H9 (cell line): ENCODE measurements around the gene DCTN2. TPM values are rescaled to one million over a fixed set of nuclear protein-coding genes. Genes with fewer than 3 reads are reported as not detected.

Experiments used
- DNase-seq: peaks from one replicate; pipeline ENCODE4 v3.0.0-alpha.2; 2017
- H2AFZ ChIP-seq: one replicate; pipeline ENCODE4 v1.6.1; 2013; ENCODE audit warnings: mild to moderate bottlenecking, low read length, control low read depth, moderate library complexity
- H2AK5ac ChIP-seq: 2 replicates; pipeline ENCODE4 v1.6.1; 2013; ENCODE audit warnings: low read length, control low read depth, mixed read lengths; ENCODE audit not compliant: insufficient read length
- H2BK120ac ChIP-seq: one replicate; pipeline ENCODE4 v1.6.1; 2013; ENCODE audit warnings: low read depth, mild to moderate bottlenecking, low read length, control low read depth, inconsistent platforms; ENCODE audit not compliant: poor library complexity, severe bottlenecking
- H2BK12ac ChIP-seq: 2 replicates; pipeline ENCODE4 v1.6.1; 2013; ENCODE audit warnings: low read length, control low read depth, mixed read lengths, low read depth; ENCODE audit not compliant: insufficient read length
- H2BK15ac ChIP-seq: 2 replicates; pipeline ENCODE4 v1.6.1; 2013; ENCODE audit warnings: low read depth, low read length, control low read depth
- H2BK20ac ChIP-seq: one replicate; pipeline ENCODE4 v1.6.1; 2013; ENCODE audit warnings: low read depth, mild to moderate bottlenecking, low read length, control low read depth, inconsistent platforms; ENCODE audit not compliant: poor library complexity, severe bottlenecking
- H2BK5ac ChIP-seq: 2 replicates; pipeline ENCODE4 v1.6.1; 2013; ENCODE audit warnings: low read length, control low read depth, mixed read lengths; ENCODE audit not compliant: insufficient read length
- H3K14ac ChIP-seq: 2 replicates; pipeline ENCODE4 v1.6.1; 2013; ENCODE audit warnings: low read length, control low read depth; ENCODE audit not compliant: insufficient read depth
- H3K18ac ChIP-seq: 2 replicates; pipeline ENCODE4 v1.6.1; 2013; ENCODE audit warnings: low read depth, mild to moderate bottlenecking, mixed read lengths, low read length, control low read depth; ENCODE audit not compliant: insufficient read length
- H3K23ac ChIP-seq: 2 replicates; pipeline ENCODE4 v1.6.1; 2013; ENCODE audit warnings: low read length, control low read depth, mixed read lengths, low read depth; ENCODE audit not compliant: insufficient read length
- H3K23me2 ChIP-seq: 2 replicates; pipeline ENCODE4 v1.6.1; 2013; ENCODE audit warnings: low read depth, mild to moderate bottlenecking, mixed read lengths, low read length, control low read depth; ENCODE audit not compliant: insufficient read length, poor library complexity, severe bottlenecking
- H3K27ac ChIP-seq: 2 replicates; pipeline ENCODE4 v1.5.1; 2013; ENCODE audit warnings: low read length, control low read depth, mixed read lengths, low read depth; ENCODE audit not compliant: insufficient read length
- H3K27me3 ChIP-seq: 2 replicates; pipeline ENCODE4 v1.6.1; 2013; ENCODE audit warnings: low read length, control low read depth, inconsistent platforms; ENCODE audit not compliant: insufficient read depth
- H3K4ac ChIP-seq: 2 replicates; pipeline ENCODE4 v1.6.1; 2013; ENCODE audit warnings: low read depth, mild to moderate bottlenecking, control low read depth, inconsistent platforms, low read length, moderate library complexity
- H3K4me1 ChIP-seq: 2 replicates; pipeline ENCODE4 v1.6.1; 2013; ENCODE audit warnings: low read length, control low read depth, inconsistent platforms; ENCODE audit not compliant: insufficient read depth
- H3K4me2 ChIP-seq: 2 replicates; pipeline ENCODE4 v1.6.1; 2013; ENCODE audit warnings: low read length, control low read depth, mixed read lengths; ENCODE audit not compliant: insufficient read length, insufficient read depth
- H3K56ac ChIP-seq: 2 replicates; pipeline ENCODE4 v1.6.1; 2013; ENCODE audit warnings: low read depth, mild to moderate bottlenecking, mixed read lengths, low read length, control low read depth; ENCODE audit not compliant: insufficient read length
- H3K79me1 ChIP-seq: 2 replicates; pipeline ENCODE4 v1.6.1; 2013; ENCODE audit warnings: low read depth, mild to moderate bottlenecking, moderate library complexity, low read length, control low read depth, inconsistent platforms; ENCODE audit not compliant: insufficient read depth, poor library complexity, severe bottlenecking
- H3K79me2 ChIP-seq: 2 replicates; pipeline ENCODE4 v1.6.1; 2013; ENCODE audit warnings: low read length, control low read depth, inconsistent platforms; ENCODE audit not compliant: insufficient read depth
- H3K9ac ChIP-seq: 2 replicates; pipeline ENCODE4 v1.6.1; 2013; ENCODE audit warnings: low read length, control low read depth, mixed read lengths; ENCODE audit not compliant: insufficient read length; ENCODE audit errors: extremely low read depth
- H3K9me3 ChIP-seq: one replicate; pipeline ENCODE4 v1.6.1; 2013; ENCODE audit warnings: low read depth, low read length, inconsistent platforms; ENCODE audit not compliant: control insufficient read depth
- H3T11ph ChIP-seq: one replicate; pipeline ENCODE4 v1.6.1; 2013; ENCODE audit warnings: mild to moderate bottlenecking, low read length, control low read depth, inconsistent platforms
- H4K20me1 ChIP-seq: one replicate; pipeline ENCODE4 v1.6.1; 2013; ENCODE audit not compliant: control insufficient read depth, insufficient read length, insufficient read depth
- H4K5ac ChIP-seq: 2 replicates; pipeline ENCODE4 v1.6.1; 2013; ENCODE audit warnings: low read depth, mild to moderate bottlenecking, mixed read lengths, low read length, control low read depth; ENCODE audit not compliant: insufficient read length
- H4K8ac ChIP-seq: replicated peaks from 2 replicates; pipeline ENCODE4 v1.6.1; 2013; ENCODE audit warnings: low read length, control low read depth, mixed read lengths, low read depth; ENCODE audit not compliant: insufficient read length
- H4K91ac ChIP-seq: 2 replicates; pipeline ENCODE4 v1.6.1; 2013; ENCODE audit warnings: low read depth, mild to moderate bottlenecking, moderate library complexity, mixed read lengths, low read length, control low read depth; ENCODE audit not compliant: insufficient read length
- H3K27ac Mint-ChIP-seq, 3 experiments: 2 replicates in 2 of 3; 3 replicates in 1 of 3; pipeline ENCODE4 v1.8.0; 2020 to 2021; ENCODE audit warnings: mixed read lengths in 3 of 3, mild to moderate bottlenecking in 1 of 3, moderate library complexity in 1 of 3
- H3K27me3 Mint-ChIP-seq: 2 replicates; pipeline ENCODE4 v1.8.0; 2021; ENCODE audit warnings: low read depth, mild to moderate bottlenecking, moderate library complexity, mixed read lengths
- H3K36me3 Mint-ChIP-seq, 3 experiments: 2 replicates in 2 of 3; 3 replicates in 1 of 3; pipeline ENCODE4 v1.8.0; 2020 to 2021; ENCODE audit warnings: low read depth in 3 of 3, mixed read lengths in 3 of 3; ENCODE audit not compliant: insufficient read depth in 1 of 3
- H3K4me1 Mint-ChIP-seq, 2 experiments: 2 replicates each; pipeline ENCODE4 v1.8.0; 2020; ENCODE audit warnings: mixed read lengths in 2 of 2
- H3K4me3 Mint-ChIP-seq, 2 experiments: 2 replicates in 1 of 2; 3 replicates in 1 of 2; pipeline ENCODE4 v1.8.0; 2020 to 2021; ENCODE audit warnings: mild to moderate bottlenecking in 2 of 2, mixed read lengths in 2 of 2, moderate library complexity in 1 of 2
- H3K9me3 Mint-ChIP-seq, 2 experiments: 2 replicates in 1 of 2; 3 replicates in 1 of 2; pipeline ENCODE4 v1.8.0; 2020; ENCODE audit warnings: mild to moderate bottlenecking in 2 of 2, mixed read lengths in 2 of 2, moderate library complexity in 1 of 2
- CTCF ChIP-seq: fragments of 200-600 bp; sonication (generic); conservative IDR thresholded peaks from 3 replicates; pipeline ENCODE4 v1.8.0; 2021; ENCODE audit warnings: antibody characterized with exemption, mild to moderate bottlenecking
- WGBS: extraction: QIAGEN DNeasy Blood & Tissue Kit; methylation state at CpG from one replicate; pipeline ENCODE4 v1.1.7; 2013; ENCODE audit warnings: missing lambda C conversion rate, low lambda C conversion rate, mixed read lengths; ENCODE audit not compliant: insufficient read length; ENCODE audit errors: extremely low coverage; 5-methylcytosine and 5-hydroxymethylcytosine counted together
- total RNA-seq: library from RNA; stranded (reverse); gene quantifications from 2 replicates; pipeline ENCODE4 v1.2.1, GENCODE V29; 2021

DCTN2 gene
- total RNA-seq, 1 experiment from 2014 or later = 97.7 TPM

GRCh38 chr12:57560516-57560915, 13.5 kb upstream of the DCTN2 start:
- H3K9ac ChIP-seq = no peak overlapping the region
- H3K4ac ChIP-seq = no peak overlapping the region
- no peak overlapping the region for H2BK120ac ChIP-seq
- H3K18ac ChIP-seq = no peak overlapping the region
- H3K9me3 ChIP-seq = no peaks in the 10 kb centered on the region
- H3T11ph ChIP-seq = no peak overlapping the region
- peaks cover 3% of the 10 kb centered on the region; the same call in 1 of the 2 replicates for H3K79me2 ChIP-seq
- no peak overlapping the region for H3K27ac ChIP-seq
- H4K8ac ChIP-seq = no peak overlapping the region
- H4K91ac ChIP-seq = no peak overlapping the region
- H4K20me1 ChIP-seq = no peaks in the 10 kb centered on the region
- H2BK12ac ChIP-seq = no peak overlapping the region
- no peak overlapping the region for H3K27ac Mint-ChIP-seq
- H3K36me3 Mint-ChIP-seq = peaks cover 13 to 23% (median 19%) of the 10 kb centered on the region in 3 experiments; a peak in 6 of 7 replicates
- no peaks in the 10 kb centered on the region for H3K4me1 ChIP-seq
- H3K4me3 Mint-ChIP-seq = no peak overlapping the region
- no peaks in the 10 kb centered on the region for H3K9me3 Mint-ChIP-seq
- H2AFZ ChIP-seq = no peak overlapping the region
- peaks cover 3% of the 10 kb centered on the region for H3K79me1 ChIP-seq
- no peak overlapping the region for H2BK5ac ChIP-seq
- WGBS = no CpG with 5 or more reads among the region's 2 CpGs
- H3K27me3 Mint-ChIP-seq = no peaks in the 10 kb centered on the region
- no peak overlapping the region for H3K23ac ChIP-seq
- TF ChIP-seq CTCF = no peak
- no peak overlapping the region for H3K56ac ChIP-seq
- no peak overlapping the region for H3K4me2 ChIP-seq
- H3K4me1 Mint-ChIP-seq = peaks cover 7% of the 10 kb centered on the region in 2 experiments
- H3K23me2 ChIP-seq = no peaks in the 10 kb centered on the region
- no peak overlapping the region for H3K14ac ChIP-seq
- H2AK5ac ChIP-seq = no peak overlapping the region
- H4K5ac ChIP-seq = no peak overlapping the region
- no peak for DNase-seq
- H3K27me3 ChIP-seq = no peaks in the 10 kb centered on the region
- H2BK20ac ChIP-seq = no peak overlapping the region
- H2BK15ac ChIP-seq = no peak overlapping the region
